RKO (cell line): Measurements from ENCODE around the gene DLGAP4.

Experiments used
- DNase-seq: peaks from one replicate; pipeline ENCODE4 v3.0.0-alpha.2; 2016; ENCODE audit warnings: low spot score

DLGAP4 gene

DNA sequence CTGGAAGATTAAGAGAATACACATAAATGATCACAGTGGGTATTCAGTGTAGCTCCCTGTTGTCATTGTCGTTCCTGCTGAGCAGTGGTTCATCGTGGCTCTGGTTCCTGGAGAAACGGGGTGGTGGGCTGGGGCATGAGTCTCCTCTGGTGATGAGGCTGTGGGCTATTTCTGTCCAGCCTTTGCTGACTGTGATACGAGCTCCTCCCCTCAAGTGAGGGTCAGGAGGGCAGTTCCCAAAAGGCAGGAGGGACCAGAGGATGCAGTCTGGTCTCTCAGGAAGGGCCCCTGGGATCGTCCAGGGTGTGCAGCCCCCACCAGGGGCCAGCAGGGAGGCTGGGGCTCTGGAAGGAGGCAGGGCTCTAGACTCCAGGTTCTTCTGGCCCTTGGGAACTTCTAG, 31.1 kb upstream of the DLGAP4 start:
- DNase-seq = no peak

DNA sequence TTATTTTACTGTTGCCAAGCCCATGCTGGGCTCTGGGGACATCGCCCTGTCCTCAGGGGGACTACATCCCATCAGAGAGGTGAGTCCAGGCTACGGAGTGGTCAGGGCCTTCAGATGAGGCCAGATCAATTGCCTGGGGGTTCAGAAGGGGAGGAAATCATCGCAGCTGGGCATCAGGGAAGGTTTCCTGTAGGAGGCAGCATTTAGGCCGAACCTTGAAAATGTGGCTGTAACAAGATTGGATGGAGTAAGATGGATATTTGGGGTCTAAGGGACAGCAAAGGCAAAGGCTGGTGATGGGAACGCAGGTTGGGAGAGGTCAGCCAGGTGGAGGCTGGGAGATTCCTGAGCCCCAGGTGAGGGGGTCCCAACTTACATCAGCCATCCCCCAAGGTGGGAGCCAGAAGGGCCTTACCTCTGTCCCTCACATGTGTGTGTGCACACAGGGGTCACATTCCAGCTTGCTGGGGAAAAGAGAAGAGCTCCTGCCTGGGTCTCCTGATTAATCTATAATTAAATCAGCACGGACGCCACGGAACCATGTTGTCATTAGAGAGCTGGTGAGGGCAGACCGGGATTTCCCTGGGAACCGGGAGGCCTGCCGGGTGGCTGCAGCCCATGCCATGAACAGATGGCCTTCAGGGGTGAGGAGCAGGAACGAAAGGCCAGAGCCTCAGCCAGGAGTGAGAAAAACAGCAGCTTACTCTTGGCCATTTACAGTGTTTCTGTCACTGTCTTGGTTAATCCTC, 30.5 kb upstream of the DLGAP4 start:
- DNase-seq = no peak

DNA sequence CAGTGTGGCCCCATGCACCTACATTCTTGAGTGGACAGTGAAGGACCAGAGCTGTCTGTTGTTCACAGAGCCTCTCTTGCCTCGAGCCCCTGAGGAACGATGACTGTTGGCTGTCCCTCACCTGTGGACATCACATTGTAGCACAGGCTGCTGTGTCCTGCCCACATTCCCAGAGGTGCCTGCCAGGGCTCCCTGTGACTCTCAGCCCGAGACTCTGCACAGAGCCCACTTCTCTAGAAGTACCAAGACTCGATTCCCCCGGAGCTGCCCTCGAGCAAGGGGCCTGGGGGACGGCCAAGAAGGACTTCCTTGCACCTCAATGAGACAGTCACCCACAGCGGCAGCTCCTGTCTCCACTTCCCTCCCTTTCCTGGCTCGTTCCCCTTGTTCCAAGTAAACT, 28.6 kb upstream of the DLGAP4 start:
- no peak for DNase-seq

DNA sequence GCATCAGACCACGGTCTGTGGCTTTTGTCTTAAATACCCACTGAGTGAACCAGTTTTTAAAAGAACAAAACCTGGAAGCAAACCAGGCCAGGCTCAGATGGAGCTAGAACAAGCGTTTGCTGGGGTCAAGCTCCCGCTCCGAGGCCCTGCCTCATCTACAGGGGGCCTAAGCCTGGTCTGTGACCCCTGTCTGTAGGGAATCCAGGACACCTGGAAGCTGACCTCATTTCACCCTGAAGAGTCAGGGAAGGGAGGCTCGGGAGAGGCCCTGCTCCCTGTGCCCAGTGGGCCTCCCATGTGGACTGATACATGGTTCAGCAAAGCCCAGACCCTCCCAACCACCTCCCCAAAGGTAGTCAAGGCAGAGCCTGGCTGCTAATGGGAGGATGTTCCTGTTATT, 26.8 kb upstream of the DLGAP4 start:
- DNase-seq = no peak

DNA sequence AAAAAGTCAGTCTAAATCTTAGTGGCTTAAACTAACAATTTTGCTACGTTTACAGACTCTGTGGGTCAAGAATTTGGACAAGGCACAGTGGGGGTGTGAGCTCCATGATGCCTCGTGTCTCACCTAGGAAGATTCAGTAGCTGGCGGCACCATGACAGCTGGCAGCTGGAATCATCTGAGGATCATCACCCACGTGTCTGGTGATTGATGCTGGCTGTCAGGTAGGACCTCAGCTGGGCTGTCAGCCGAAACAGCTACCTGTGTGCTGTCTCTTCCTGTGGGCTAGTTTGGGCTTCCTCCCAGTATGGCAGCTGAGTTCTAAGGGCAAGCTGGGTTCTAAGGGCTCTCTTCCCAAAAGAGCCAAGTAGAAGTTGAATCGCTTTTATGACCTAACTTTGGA, 26.4 kb upstream of the DLGAP4 start:
- DNase-seq = no peak

DNA sequence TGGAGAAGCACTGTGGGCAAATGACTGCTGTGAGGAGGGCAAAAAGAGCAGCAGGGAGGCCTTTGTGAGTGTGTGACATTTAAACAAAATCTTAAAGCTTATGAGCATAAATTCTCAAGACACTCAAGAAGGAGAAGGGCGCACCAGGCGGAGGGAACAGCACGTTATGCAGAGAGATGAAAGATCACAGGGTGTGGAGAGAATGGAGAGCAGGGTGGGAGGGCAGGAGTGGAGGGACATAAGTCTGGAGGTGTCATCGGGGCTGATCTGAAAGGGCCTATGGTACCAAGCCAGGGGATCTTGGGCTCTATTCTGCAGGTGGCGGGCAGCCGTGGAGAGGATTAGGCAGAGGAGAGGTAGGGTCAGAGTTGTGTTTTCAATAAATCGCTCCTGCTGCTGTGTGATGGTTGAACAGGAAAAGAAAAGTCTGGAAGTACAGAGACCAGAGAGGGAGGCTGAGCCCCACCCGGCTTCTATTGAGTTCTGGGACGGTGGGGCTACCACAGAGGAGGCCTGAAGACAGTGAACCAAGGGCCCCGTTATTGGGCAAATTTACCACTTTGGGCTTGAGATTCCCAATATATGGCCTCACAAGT, 24.3 kb upstream of the DLGAP4 start:
- no peak for DNase-seq

DNA sequence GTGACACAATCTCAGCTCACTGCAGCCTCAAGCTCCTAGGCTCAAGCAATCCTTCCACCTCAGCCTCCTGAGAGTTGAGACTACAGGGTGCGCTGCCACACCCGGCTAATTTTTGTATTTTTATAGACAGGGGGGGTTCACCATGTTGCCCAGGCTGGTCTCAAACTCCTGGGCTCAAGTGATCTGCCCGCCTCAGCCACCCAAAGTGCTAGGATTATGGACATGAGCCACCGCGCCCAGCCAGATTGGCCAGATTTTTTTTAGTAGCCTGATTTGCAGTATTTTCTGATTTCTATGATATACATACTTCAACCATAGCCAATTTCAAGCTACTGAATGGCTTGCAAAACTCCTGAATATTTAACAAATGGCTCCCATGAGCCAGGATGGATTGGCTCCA, 21.4 kb upstream of the DLGAP4 start:
- DNase-seq = no peak

DNA sequence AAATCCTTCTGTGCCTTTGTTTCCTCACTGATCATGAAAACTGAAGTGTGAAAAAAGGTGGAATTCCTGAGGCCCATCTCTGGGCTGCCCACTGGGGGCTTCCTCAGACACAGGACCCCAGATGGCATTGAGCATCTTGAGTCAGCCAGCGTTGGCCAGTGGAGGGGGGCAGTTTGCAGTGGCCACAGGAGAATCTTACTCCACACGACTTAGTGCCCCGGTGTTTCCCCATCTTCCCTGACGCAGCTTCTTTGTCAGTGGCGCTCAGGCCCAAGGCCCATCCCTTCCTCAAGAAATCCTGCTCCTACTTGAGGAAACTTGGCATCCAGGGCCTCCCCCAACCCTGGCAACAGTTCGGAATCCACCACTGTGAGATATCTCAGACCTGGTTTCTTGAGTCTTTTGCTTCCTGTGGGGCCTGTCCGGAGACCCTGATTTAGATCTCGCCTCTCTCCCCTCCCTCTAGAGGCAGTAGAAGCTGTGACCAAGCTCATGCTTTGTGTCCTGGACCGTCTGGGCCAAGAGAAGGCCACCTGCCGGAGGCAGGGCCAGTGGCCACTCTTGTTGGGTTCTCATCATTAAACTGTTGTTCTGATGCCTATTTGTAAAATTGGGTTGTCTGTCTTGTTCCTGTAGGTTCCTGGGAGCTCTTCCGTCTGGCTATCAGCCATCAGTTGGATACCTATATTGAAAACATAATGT, 20.2 kb upstream of the DLGAP4 start:
- DNase-seq = no peak

DNA sequence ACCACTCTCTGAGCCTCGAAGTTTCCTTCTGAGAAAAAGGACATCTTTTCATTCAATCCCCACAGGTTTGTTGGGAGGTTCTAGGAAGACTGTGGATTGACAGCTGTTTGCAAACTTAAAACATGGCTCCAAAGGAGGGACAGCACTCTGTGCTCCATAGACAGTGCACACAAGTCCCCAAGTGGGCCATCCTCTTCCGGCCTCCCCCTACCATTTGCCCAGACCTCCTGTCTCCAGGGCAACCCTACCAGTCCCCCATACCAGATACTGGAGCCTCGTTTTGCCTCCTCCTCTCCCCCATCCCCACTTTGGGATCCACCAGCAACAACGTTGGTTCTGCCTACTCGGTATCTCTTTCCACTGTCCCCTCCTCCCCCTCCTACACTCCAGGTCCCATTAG, 8.5 kb upstream of the DLGAP4 start:
- DNase-seq = no peak

DNA sequence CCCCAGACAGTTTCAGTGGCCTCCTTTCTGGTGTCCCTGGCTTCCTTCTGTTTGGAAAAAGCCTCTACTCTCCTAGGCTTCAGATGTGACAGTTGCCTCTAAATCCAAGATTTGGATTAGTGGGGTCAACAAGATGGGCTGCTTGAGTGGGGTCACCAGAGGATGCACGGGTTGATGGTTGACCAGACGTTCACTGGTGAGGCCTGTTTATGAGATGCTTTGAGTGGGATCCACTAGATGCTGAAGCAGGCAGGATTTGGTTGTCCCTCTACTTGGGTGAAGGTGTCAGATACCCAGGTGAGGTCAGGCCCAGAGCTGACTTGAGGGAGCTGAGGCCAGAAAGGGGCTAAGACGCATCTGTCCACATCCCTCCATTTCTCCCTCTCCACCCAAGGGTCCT, 8.1 kb upstream of the DLGAP4 start:
- no peak for DNase-seq

DNA sequence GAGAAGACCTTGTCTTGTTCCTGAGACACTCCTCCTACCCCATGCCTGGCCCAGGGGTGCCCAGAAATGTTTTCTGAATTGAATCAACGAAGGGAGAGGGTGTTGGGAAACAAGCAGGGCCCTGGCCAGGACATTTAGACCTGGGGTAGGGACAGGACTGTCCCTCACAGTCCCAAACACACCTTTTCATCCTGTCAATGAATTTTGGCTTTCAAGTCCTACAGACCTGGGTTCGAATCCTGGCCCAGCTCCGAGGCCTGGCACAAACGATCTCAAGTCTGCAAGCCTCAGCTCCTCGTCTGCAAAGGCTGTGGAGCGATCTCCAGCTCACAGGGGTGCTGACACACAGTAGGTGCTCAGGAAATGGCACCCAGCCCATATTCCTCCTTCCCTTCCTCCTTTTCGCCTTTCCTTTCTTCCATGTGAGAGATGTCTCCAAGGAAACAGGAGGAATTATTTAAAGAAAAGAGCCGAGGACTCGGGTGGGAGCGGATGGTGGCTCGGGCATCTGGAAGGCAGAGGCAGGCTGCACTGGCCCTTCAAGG, 7.3 kb upstream of the DLGAP4 start:
- DNase-seq = no peak

DNA sequence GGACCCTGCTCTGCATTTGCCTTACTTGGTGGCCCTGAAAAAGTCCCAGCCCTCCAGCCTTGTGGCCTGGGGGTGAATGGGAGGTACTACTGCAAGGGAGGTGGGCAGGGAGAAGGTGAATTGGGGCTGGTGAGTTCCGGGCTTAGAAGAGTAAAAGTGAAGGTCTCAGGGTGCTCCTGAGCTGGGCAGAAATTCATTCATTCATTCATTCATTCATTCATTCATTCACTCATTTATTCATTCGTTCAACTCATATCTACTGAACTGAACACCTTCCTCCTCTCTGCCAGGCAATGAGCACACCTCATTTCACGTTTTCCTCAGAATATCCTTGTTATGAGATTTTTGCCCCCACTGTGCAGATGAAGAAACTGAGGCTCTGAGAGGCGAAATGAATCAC, 6.7 kb upstream of the DLGAP4 start:
- no peak for DNase-seq

DNA sequence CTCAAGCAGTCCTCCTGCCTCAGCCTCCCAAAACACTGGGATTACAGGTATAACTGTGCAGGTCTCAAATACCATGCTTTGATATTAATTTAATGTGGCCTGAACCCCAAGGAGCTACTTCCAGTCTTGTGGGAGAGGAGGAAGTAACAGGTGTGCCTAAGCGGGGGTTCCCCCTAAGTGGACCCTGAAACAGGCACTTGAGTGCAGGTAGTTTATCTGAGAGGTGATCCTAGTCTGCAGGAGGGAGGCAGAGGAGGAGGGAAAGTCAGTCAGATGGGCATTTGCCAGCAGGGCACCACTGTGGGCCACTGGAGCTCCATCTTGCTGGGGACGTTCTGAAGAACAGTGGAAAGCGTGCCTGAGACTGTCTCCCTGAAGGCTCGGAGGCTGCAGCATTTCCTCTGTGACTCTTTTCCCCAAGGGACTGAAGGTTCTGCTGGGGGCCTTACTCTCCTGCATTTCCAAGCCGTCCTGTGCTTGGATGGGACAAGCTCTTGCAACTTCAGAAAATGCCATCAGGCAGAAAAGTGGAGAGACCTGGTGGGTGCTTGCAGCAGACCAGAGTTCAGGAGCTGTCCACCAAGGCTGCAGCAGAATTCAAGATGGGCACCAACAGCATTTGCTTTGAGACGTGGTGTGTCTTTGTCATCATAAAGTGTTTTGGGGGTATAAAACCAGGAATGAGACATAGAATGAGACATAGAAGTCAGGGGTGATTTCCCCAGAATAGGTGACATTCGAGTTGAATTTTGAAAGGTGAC, 4.6 kb upstream of the DLGAP4 start:
- DNase-seq = no peak

DNA sequence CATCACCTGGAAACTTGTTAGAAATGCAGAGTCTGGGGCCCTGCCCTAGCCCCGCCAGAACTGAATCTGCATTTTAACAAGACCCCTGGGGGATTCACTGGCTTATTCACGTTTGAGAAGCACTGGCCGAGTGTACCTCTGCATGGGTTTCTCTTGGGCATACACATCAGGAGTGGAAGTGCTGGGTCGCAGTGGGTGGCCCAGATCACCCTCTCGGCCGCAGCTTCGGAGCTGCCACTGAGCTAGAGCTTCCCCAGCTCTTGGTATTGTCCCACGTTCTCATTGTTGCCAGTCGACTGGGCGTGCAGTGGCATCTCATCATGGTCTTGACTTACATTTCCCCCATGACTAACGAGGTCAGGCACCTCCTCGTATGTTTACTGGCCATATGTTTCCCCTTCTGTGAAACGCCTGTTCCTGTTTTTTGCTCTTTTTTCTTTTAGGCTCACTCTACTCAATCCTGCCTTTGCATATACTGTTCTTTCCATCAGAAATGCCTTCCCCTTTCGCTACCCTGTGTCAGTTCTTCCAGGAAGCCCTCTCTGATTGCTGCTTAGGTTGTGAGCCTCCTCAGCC, 3.0 kb upstream of the DLGAP4 start:
- no peak for DNase-seq

DNA sequence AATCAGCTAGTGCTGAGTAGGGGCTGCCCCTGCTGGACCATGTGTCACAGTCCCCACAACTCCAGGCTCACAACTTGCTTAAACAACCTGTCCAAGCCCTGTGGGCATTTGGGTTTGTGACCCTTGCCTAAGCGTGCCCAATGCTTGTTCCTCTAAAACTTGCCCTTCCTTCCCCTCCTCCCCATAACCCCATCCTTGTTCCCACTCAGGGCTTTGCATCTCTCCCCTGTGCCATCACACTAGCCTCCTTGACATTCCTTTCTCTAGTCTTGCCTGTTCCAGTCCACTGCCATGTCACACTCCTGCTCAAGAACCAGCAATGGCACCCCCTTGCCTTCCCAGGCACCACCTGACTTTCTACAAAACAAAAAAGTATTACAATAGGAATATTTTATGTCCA, 2.3 kb upstream of the DLGAP4 start:
- no peak for DNase-seq

DNA sequence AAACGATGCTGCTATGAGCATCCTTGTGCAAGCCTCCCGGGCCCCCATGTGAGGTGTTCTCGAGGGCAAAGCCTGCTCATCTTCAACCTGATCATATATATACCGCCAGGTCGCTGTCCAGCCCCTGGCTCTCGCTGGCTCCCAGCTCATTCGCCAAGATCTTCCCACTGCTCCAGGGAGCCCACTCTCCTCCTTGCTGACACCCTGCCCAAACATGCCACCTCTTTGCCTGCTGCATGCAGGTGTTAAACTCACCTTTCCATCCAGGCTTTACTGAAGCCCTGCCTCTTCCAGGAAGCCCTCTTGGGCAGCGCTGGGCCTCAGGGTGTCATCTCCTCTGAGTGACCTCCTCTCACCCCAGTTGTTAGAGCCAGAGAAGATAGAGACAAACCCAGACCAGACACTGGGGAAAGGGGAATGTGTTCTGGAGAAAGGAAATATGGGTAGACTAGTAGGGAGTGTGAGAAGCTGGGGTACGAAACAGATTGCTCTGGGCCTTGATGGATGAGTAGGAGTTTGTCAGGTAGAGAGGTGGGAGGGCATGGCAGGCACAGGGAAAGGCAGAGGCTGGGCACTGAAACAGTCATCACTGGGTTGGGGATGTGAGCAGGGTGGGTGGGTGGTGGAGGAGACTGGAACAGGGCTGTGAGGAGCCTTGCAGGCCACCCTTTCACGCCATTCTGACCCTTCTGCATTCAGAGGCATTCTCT, 1.2 kb upstream of the DLGAP4 start:
- DNase-seq = no peak

DNA sequence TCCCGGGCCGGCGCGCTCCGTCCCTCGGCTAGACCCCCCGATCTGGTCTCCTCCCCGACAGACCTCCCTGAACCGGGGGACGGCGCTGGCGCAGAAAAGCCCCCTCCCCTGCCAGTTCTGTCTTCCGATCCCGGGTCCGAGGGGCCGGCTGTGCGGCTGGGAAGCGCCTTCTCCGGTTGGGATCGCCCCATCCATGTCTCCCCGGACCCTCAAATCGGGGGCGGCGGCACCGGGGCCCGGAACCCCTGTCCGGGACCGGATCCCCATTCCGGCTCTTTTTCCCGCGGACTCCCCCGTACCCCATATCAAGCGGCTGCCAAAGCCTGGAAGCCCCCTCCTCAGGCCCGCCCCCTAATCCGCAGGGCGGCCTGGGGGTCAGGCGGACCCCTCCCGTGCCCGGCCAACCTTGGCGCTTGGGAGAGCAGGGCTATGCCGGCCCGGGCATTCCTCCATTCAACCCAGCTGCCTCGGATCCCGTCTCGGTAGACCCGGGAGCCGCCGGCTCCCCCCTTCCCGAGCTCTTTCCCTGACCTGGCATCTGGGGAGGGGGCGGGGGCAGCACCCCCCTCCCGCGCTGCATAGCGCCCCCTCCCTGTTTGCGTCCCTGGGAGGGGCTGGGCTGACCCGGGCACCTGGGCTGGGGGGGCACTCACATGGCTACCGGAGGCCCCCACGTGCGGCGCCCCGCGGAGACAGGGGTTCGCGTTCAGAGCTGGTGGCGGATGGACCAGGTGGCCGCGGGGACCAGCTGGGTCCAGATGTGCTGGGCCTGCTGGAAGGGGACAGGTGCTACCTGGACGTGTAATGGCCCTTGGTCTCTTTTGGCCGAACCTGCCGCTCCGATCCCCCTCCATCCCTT, 643 bp downstream of the DLGAP4 start:
- DNase-seq = no peak

DNA sequence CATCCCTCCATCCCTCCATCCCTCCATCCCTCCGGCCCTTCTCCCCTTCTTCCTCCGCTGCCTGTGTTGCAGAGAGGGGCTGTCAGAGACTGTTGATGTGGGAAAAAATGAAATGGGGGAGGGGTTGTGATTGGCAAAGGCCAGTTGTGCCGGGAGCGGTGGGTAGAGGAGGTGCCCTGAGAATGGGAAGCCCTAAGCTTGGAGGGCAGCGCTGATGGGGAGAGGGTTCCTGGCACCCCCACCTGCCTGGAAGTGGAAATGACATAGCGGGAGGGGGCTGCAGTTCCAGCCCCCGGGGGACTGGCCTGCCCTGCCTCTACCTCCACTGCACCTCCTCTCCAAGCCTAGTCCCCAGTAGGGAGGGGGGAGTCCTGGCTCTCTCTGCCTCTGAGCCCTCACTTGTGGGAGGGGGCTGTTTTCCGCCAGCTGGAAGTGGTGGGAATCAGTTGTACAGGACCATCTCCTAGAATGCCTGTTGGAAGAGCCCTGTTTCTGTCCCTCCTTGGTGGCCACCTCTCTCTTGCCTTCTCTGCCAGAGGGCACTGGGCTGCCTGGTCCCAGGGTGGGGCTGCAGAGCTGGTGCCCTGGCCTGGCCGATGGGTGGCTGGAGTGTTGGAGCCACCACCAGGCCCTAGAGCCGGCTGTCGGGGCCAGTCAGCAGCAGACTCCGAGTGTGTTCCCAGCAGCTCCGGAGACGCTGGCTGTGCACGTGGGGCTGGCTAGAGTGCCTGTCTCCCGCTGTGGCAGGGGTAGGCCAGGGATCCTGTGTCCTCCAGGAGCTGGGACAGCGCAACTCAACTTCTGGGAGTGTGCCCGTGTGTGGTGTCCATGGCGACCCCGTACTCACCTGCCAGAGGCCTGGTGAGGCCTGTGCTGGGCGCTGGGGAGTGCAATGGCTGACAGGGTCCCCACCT, 1.5 kb downstream of the DLGAP4 start:
- DNase-seq = no peak

DNA sequence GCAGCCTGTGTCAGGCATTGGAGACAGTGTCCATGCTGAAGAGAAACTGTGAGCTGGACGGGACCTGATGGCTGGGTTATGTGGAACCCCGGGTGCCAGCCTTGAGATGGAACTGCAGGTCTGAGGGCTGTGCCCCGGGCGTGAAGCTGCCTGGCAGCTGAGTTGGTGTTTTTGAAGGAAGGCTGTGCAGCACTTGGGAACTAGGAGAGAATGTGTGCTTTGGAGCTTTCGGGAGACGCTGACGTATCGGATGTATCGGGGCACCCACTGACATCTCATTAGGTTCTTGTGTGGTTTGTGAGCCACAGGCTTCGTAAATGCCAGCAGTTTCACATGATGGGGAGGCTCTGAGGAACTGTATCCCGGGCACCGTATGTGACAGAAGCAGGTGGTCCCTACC, 2.2 kb downstream of the DLGAP4 start:
- DNase-seq = no peak
